ENCODE data around the gene GABPB1. TPM values are rescaled to one million over a fixed set of nuclear protein-coding genes. Genes with fewer than 3 reads are reported as not detected.

Gene GABPB1
- total RNA-seq, 1 experiment from 2014 or later = 35.3 TPM

GRCh38 chr15:50261981-50262380 is 93.0 kb downstream of the GABPB1 start:
- no peak for TF ChIP-seq EZH2 (IDR thresholded peaks at IDR 0.05; ENCODE audit: borderline replicate concordance, low read depth, low read length, poor library complexity, severe bottlenecking)
- TF ChIP-seq, protein P1, sequence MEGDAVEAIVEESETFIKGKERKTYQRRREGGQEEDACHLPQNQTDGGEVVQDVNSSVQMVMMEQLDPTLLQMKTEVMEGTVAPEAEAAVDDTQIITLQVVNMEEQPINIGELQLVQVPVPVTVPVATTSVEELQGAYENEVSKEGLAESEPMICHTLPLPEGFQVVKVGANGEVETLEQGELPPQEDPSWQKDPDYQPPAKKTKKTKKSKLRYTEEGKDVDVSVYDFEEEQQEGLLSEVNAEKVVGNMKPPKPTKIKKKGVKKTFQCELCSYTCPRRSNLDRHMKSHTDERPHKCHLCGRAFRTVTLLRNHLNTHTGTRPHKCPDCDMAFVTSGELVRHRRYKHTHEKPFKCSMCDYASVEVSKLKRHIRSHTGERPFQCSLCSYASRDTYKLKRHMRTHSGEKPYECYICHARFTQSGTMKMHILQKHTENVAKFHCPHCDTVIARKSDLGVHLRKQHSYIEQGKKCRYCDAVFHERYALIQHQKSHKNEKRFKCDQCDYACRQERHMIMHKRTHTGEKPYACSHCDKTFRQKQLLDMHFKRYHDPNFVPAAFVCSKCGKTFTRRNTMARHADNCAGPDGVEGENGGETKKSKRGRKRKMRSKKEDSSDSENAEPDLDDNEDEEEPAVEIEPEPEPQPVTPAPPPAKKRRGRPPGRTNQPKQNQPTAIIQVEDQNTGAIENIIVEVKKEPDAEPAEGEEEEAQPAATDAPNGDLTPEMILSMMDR (conservative IDR thresholded peaks at IDR 0.05; ENCODE audit: low read depth, low read length) = no peak
- no TSS peak for BruUV-seq (replicated peaks)
- POLR2A ChIA-PET (ENCODE audit: low non-redundant PET) = no interaction called here
- no peaks in the 10 kb centered on the region for H3K36me3 ChIP-seq (ENCODE audit: insufficient read depth, low read length, poor library complexity, severe bottlenecking)
- H3K27me3 ChIP-seq (replicated peaks; ENCODE audit: insufficient read depth, low read depth, low read length, poor library complexity) = no peaks in the 10 kb centered on the region
- no peaks in the 10 kb centered on the region for H3K4me1 ChIP-seq (ENCODE audit: insufficient read depth, low read length, poor library complexity, severe bottlenecking)
- H3K9me3 ChIP-seq (ENCODE audit: low read depth, low read length, poor library complexity, severe bottlenecking) = no peaks in the 10 kb centered on the region
- CTCF ChIA-PET = no interaction called here
- no peak overlapping the region for H3K27ac ChIP-seq (ENCODE audit: low read depth, low read length, poor library complexity, severe bottlenecking)
- H3K4me3 ChIP-seq (ENCODE audit: low read depth, low read length, poor library complexity, severe bottlenecking) = no peak overlapping the region
- intact Hi-C loops (cut with micrococcal nuclease; ENCODE audit: unreplicated experiment) = no loop called here
- no peak for DNase-seq (ENCODE audit: low spot score)

GRCh38 chr15:50260969-50261496 is 94.0 kb downstream of the GABPB1 start:
- H3K9me3 ChIP-seq (ENCODE audit: low read depth, low read length, poor library complexity, severe bottlenecking) = no peaks in the 10 kb centered on the region
- POLR2A ChIA-PET (ENCODE audit: low non-redundant PET) = no interaction called here
- DNase-seq (ENCODE audit: low spot score) = no peak
- intact Hi-C loops (cut with micrococcal nuclease; ENCODE audit: unreplicated experiment) = no loop called here
- H3K4me1 ChIP-seq (ENCODE audit: insufficient read depth, low read length, poor library complexity, severe bottlenecking) = no peaks in the 10 kb centered on the region
- no peak overlapping the region for H3K4me3 ChIP-seq (ENCODE audit: low read depth, low read length, poor library complexity, severe bottlenecking)
- no peaks in the 10 kb centered on the region for H3K27me3 ChIP-seq (replicated peaks; ENCODE audit: insufficient read depth, low read depth, low read length, poor library complexity)
- H3K36me3 ChIP-seq (ENCODE audit: insufficient read depth, low read length, poor library complexity, severe bottlenecking) = no peaks in the 10 kb centered on the region
- TF ChIP-seq, protein P1 (conservative IDR thresholded peaks at IDR 0.05; ENCODE audit: low read depth, low read length) = no peak
- TF ChIP-seq EZH2 (IDR thresholded peaks at IDR 0.05; ENCODE audit: borderline replicate concordance, low read depth, low read length, poor library complexity, severe bottlenecking) = no peak
- CTCF ChIA-PET = no interaction called here
- no peak overlapping the region for H3K27ac ChIP-seq (ENCODE audit: low read depth, low read length, poor library complexity, severe bottlenecking)
- no TSS peak for BruUV-seq (replicated peaks)

DNA sequence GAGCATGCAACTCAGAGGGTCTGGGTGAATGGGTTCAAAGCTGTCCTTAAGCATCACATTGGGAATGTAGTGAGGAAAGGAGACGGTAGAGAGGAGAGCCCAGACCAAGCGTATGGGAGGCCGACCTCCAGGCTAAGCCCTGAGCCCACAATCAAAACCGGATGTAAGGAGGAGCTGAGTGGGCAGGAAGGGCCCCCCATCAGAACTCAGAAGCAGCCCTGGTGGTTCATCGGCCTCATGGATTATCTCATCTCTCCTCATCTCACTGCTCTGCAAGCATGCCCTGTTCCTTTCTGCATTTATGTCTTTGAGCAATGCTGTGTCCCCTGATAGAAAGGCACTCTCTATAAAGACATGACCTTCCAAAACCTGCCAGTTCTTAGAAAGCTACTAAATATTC is 95.7 kb downstream of the GABPB1 start:
- no peak overlapping the region for H3K4me3 ChIP-seq (ENCODE audit: low read depth, low read length, poor library complexity, severe bottlenecking)
- no peak overlapping the region for H3K27ac ChIP-seq (ENCODE audit: low read depth, low read length, poor library complexity, severe bottlenecking)
- CTCF ChIA-PET = no interaction called here
- intact Hi-C loops (cut with micrococcal nuclease; ENCODE audit: unreplicated experiment) = no loop called here
- no TSS peak for BruUV-seq (replicated peaks)
- H3K36me3 ChIP-seq (ENCODE audit: insufficient read depth, low read length, poor library complexity, severe bottlenecking) = no peaks in the 10 kb centered on the region
- H3K9me3 ChIP-seq (ENCODE audit: low read depth, low read length, poor library complexity, severe bottlenecking) = no peaks in the 10 kb centered on the region
- no peaks in the 10 kb centered on the region for H3K27me3 ChIP-seq (replicated peaks; ENCODE audit: insufficient read depth, low read depth, low read length, poor library complexity)
- no peaks in the 10 kb centered on the region for H3K4me1 ChIP-seq (ENCODE audit: insufficient read depth, low read length, poor library complexity, severe bottlenecking)
- no peak for DNase-seq (ENCODE audit: low spot score)
- TF ChIP-seq, protein P1 (conservative IDR thresholded peaks at IDR 0.05; ENCODE audit: low read depth, low read length) = no peak
- TF ChIP-seq EZH2 (IDR thresholded peaks at IDR 0.05; ENCODE audit: borderline replicate concordance, low read depth, low read length, poor library complexity, severe bottlenecking) = no peak
- POLR2A ChIA-PET (ENCODE audit: low non-redundant PET) = no interaction called here
